NCI-H226 (cell line): ENCODE data around the gene RPL10A.
"Not testable (repeated sequence)": the region's sequence is repeated elsewhere in the genome, so short reads cannot be mapped to it uniquely, and the experiment has no call there.

Source experiments
- DNase-seq: peaks from one replicate; pipeline ENCODE4 v3.0.0-alpha.2; 2015

Gene RPL10A

DNA sequence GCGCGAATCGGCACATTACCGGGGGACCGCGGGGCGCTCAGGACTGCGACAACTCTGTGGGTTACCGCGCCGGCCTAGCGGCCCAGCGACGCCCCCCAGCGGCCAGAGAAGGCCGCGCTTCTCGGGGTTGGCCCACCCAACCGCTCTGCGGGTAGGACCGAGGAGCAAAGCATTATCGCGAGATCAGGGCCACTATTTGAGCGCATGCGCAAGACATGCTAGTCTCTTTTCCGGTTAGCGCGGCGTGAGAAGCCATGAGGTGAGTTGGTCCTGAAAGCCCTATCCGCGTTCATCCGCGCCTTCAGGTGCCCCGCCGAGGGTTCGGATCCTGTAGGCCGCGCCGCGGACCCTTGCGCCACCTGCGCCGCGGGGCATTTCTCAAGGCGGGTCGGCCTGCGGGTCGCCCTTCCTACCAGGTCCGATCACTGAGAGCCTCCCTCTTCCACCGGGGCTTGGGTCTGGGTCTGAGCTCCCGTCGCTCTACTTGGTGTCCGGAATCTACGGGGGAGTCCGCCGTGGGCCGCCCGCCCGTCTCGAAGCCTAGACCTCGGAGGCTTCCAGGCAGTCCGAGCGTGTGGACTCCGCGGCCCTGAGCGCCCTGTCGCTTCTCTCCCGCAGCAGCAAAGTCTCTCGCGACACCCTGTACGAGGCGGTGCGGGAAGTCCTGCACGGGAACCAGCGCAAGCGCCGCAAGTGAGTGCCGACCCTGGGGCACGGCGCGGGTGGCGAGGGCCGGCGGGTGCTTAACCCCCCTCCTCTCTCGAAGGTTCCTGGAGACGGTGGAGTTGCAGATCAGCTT, at the start of gene RPL10A:
Gene RPL10A (plus strand): TSS at position 221 of the 799 bp plus-strand sequence. CDS start 34 bp downstream, at position 255.
- DNase-seq: peak; percentile 89

DNA sequence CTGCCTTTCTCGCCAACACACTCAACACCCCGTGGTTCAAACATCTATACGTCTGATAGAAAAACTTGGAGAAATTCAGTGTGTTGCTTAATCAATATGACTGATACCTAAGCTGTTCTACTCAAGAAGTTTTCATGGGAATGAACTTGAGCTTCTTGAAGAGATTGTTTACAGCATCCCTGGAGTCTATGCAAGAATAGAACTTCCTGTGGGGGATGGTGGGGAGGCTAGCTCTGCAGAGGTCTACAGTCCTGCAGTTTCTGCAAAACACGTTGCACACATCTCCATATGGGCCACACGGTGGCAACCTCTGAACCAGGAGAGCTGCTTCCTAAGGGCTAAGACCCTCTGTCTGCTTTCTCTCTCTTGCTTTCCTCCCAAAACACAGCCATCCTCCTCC, 48.8 kb upstream of the RPL10A start:
- no peak for DNase-seq

DNA sequence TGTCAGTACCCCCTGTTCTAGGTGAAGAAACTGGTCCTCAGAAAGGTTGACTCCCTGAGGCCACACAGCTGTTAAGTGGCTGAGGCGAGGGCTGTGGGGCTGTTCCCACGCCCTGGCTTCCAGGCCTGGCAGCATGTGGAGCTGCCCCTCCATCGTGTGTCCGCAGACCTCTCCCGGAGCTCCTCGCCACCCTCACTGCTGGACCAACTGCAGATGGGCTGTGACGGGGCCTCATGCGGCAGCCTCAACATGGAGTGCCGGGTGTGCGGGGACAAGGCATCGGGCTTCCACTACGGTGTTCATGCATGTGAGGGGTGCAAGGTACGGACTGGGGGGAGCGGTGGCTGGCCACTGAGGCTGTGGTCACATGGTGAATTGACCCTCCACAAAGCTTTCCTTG, 48.2 kb upstream of the RPL10A start:
- no peak for DNase-seq

DNA sequence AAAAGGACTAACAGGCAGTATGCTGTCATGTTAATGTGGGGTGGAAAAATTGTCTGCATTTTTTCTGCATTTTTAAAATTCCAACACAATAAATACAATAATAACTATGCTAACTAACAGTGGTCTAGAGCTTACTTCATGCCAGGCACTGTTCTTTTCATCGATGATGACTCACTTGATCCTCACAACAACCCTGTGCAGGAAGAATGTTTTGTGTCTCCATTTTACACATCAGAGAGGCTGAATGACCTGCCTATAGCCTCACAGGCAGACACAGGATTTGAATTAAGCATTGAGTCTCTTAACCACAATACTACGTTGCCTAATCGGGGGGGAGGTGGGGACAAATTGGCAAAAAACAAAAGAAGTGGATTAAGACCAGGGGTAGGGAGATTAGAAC, 42.9 kb upstream of the RPL10A start:
- peak; percentile 79 for DNase-seq

DNA sequence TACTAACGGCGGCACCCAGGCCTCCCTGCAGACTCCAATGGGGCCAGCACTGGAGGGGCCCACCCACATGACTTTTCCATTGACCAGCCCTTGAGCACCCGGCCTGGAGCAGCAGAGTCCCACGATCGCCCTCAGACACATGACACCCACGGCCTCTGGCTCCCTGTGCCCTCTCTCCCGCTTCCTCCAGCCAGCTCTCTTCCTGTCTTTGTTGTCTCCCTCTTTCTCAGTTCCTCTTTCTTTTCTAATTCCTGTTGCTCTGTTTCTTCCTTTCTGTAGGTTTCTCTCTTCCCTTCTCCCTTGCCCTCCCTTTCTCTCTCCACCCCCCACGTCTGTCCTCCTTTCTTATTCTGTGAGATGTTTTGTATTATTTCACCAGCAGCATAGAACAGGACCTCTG, 42.1 kb upstream of the RPL10A start:
- DNase-seq: no peak

DNA sequence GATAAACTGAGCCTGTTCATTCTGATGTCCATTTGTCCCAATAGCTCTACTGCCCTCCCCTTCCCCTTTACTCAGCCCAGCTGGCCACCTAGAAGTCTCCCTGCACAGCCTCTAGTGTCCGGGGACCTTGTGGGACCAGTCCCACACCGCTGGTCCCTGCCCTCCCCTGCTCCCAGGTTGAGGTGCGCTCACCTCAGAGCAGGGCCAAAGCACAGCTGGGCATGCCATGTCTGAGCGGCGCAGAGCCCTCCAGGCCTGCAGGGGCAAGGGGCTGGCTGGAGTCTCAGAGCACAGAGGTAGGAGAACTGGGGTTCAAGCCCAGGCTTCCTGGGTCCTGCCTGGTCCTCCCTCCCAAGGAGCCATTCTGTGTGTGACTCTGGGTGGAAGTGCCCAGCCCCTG, 40.8 kb upstream of the RPL10A start:
- DNase-seq: no peak

DNA sequence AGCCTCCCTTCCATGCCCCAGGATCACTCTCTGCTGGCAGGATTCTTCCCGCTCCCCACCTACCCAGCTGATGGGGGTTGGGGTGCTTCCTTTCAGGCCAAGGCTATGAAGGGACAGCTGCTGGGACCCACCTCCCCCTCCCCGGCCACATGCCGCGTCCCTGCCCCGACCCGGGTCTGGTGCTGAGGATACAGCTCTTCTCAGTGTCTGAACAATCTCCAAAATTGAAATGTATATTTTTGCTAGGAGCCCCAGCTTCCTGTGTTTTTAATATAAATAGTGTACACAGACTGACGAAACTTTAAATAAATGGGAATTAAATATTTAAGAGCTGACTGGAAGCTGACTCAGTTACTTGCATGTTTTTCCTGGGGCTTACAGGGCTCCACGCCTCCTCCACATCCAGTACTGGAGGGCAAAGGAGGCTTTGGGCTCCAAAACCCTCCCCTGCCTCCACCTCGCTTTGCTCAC, 40.3 kb upstream of the RPL10A start:
- DNase-seq: peak; percentile 78

DNA sequence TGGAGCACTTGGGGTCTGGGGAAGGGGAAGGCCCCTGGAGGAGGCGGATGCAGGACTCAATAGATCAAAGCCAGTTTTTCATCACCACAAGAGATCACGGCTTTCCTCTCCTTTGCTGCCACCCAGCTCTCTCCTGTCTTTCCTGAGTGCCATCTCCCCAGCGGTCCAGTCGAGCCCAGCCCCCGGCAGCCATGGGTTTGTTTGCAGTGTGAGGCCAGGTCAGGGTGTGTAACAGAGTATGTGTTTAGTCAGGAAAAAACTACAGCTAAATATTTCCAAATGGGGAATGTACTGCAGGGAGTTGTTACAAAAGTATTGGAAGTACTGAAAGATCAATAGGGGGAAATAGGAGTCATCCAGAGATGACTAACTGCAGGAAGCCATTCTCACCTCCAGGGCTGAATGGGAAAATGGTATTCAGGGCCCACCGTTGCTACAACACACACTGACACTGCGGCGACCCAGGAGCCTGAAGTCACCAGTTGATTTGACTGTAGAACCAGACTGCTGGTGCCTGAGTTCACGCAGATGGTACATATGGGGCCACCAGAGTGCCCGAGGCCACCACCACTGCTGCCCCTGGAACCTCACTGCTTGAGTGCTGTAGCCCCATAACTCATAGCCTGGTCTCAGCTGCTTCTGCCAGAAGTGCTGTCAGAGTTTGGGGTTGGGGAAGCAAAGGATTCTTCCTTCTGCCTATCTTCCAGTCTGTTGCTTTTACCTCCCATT, 39.6 kb upstream of the RPL10A start:
- no peak for DNase-seq

DNA sequence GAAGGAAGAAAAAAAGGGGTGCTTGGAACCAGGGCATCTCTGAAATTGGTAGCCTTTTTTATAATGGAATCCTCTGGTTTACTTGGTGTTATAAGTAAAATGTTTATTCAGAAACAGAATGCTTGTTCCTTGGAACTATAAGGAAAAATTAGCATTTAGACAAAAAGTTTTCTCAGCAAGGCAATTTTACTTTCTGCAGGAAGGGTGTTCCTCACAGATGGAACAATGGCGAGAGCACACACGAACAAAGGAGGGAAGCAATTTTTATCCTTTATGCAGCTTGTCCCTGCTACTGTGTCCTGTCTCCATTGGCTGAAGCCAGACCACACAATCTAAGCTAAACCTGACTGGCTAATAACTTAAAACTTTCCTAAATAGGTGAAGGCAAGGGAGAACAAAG, 38.7 kb upstream of the RPL10A start:
- no peak for DNase-seq

DNA sequence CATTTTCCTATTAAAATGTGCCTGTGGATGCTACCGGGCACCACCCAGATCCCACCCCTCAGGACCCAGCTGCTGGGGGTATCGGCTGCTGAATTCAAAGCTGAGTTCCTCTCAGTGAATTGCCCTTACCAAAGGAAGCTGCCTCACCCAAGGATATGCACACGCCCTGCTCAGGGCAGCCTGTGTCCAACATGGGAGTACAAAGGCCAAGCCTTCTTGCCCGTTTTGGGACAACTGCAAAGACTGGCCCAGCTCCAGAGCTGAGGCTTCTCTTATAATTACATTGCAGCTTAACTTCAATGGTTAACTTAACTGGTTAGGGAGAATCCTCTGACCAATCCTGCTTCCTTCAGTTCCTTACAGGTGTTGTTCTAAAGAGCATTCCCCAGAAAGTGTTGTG, 35.9 kb upstream of the RPL10A start:
- no peak for DNase-seq

DNA sequence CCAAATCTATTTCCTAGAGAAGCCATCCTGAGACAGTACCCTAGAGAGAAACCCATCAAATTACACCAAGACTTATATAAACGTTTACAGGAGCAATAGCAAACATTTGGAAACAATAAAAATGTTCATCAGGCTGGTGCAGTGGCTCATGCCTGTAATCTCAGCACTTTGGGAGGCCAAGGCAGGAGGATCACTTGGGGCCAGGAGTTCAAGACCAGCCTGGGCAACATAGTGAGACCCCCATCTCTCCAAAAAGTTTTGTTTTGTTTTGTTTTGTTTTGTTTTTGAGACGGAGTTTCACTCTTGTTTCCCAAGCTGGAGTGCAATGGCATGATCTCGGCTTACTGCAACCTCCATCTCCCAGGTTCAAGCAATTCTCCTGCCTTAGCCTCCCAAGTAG, 35.5 kb upstream of the RPL10A start:
- DNase-seq: not testable (repeated sequence)

DNA sequence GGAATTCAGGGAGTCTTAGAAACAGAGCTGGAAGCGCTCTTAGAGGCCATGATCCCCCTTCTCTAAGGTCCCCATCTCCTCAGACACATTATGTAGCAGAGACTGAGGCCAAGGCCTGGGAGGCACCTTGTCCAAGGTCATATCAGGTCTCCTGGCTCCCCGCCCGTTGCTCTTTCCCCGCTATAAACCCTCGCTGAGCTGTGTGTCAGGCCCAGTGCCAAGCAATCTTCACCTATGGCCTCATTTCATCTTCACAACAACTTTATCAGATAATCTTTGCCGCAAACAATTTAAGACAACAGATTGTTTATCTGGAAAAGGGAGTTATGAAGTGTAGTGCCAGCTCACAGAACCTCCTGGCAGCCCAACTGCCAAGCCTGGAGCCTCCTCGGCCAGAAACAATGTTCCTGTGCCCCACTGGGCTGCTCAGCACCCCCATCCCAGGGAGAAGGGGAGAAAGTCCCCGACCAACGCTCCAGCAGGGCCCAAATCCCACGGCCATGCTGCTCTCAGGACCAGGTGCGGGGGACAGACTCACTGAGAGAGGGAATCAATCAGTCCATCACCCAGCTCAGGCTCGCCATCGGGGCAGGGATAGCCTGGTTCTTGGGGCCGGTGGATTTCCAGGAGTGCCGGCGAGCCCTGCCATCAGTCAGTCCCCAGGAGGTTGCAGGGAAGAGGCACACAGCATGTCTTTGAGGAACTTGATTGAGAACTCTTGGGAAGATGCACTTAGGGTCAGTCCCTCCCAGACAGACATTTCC, 32.9 kb upstream of the RPL10A start:
- no peak for DNase-seq

DNA sequence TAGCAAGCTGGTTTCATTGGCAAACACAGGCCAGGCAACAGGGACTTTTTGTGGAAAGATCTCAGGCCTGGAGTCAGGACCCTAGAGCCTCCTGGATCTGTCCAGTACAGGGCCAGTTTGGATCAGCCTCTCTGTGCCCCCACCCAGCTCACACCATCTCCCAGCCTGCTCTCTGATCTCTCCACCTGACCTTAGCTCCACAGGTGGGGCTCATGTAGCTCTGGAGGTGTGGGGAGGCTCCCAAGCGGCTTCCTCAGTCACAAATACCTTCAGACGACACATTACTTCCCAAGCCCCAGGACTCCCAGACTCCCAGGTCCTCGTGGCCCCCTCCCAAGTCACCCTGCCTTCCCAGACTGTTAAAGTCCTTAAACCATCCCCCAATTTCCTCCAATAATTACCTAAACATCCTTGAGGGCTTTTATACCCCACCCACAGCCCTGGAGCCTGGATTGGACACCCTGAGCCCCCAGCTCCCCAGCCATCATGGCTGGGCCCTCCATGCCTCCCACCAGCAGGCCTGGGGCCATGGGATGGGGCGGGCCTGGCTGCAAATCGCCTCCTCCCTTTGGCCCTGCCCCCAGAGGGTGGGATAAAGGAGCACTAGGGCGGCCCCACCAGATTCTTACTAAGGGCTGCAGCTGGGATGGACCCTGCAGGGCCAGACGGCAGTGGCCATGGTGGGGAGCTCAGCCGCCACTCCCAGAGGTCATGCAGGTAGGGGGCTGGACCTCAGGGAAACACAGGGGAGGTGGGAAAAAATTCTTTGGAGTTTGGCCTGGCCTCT, 31.9 kb upstream of the RPL10A start:
- no peak for DNase-seq

DNA sequence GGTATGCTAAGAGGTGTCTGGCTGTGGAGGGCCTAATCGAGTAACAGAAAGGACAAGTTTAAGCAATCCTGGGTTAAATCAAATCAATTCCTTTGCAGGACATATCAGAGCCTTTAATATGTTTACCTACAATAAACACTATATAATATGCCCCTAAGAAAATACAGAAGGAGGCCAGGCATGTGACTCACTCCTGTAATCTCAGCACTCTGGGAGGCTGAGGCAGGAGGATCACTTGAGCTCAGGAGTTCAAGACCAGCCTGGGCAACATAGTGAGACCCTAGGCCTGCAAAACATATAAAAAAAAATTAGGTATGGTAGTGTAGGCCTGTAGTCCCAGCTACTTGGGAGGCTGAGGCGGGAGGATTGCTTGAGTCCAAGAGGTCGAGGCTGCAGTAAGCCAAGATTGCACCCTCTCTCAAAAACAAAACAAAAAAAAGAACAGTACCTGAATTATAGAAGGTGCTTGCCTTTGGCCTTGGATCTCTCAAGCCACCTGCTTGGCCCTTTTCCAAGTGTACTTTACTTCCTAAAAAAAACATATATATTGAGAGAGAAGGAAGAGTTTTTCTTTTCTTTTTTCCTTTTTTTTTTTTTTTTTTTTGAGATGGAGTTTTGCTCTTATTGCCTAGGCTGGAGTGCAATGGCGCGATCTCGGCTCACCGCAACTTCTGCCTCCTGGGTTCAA, 29.7 kb upstream of the RPL10A start:
- DNase-seq: not testable (repeated sequence)

DNA sequence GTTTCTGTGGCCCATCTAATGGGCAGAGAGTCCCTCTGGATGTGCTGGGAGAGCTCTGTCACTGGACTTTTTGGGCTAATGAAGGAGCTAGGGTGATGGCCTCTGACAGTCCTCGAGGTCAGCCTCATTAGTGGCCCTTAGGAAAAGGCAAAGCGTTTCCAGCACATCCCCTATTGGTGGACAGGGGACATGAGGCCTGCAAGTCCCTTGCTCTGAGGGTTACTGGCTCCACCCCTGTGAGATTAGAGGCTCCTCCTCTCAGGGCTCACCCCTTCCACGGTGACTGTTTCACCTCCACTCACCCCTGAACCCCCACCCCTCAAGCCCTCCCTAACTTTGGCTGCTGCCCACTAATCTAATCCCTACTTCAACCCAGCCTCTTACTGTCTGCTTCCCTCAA, 28.9 kb upstream of the RPL10A start:
- no peak for DNase-seq

DNA sequence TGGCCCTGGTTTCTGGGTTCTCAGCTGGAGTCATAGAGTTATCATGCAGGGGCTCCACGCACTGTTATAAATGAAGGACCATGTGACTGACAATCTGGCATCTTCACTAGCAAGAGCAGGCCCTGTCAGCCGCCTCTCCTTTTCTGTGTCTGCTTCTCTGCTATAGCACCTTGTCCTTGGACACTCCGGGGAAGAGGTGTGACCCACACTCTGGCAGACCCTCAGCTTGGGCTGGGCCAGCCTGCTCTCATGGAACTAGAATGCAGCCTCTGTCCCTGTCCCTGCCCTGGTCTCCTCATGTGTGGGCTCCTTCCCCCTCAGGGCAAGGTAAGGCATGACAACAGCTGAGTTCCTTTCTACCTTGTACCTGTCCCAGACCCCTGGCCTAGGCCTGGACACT, 27.0 kb upstream of the RPL10A start:
- no peak for DNase-seq

DNA sequence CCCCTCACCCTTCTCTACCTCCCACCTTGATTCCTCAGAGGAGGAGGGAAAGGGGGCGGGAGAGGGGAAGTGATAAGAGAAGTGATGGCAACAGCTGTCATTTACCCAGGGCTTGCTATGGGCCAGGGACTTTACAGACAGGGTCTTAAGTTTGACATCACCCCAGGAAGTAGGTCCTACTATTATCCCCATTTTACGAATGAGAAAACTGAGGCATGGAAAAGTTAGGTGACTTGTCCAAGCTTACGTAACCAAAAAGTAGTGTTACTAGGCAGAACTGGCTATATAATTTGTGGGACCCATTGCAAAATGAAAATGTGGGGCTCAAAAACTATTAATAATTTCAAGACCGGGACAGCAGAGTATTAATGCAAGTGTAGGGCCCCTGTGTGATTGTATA, 26.6 kb upstream of the RPL10A start:
- DNase-seq: no peak

DNA sequence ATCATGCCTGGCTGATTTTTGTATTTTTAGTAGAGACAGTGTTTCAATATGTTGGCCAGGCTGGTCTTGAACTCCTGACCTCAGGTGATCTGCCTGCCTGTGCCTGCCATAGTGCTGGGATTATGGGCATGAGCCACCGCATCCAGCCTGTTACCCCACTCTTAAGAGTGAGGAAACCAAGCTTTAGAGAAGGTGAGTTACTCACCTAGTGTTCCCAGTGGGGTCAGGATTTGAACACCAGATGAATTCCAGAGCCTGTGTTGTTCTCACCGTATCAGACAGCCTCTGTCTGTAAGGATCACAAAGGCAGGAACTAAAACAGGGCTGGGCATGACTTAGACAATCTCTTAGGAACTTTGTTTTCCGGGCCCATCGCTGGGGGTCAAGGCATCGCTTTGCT, 25.5 kb upstream of the RPL10A start:
- no peak for DNase-seq

DNA sequence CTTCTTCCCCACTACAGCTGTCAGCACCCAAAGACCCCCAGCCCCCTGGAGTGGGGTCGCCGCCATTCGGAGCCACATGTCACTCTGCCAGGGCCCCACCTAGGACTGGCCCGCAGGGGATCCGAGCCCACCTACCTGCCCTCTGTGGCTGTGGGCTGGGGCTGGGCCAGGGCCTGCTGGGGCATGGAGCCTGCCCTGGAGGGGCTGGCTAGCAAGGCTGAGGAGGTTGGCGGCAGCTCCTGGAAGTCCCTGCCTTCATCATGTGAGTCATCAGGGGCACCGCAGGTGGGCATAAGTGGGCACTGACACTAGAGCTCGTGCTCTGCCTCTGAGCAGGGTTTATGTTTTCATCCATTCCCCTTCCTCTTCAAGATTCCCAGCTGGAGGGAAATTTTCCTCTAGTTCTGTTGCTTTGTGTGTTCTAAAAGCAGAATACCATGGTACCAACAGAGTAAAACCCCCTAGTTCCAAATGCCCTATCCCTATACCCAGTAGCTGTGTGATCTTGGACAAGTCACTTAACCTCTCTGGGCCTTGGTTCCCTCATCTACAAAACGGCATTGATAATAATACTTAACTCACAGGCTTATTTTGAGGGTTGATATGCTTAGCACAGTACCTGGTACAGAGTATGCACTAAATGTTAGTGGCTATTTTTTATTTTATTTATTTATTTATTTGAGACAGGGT, 24.7 kb upstream of the RPL10A start:
- DNase-seq: no peak

DNA sequence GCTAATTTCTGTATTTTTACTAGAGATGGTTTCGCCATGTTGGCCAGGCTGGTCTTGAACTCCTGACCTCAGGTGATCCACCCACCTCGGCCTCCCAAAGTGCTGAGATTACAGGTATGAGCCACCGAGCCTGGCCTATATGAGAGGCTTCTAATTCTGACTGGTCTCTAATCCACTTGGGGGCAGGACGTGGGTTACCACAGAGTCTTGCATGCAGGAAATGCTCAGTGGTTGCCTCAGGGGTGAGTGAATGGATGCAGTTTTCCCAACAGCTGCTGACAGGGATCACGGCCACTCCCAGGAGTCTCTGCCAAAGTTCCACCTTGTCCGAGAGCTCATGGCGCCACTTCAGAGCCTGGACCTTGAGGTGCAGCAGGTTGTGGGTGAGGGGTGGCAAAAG, 22.5 kb upstream of the RPL10A start:
- DNase-seq: peak; percentile 56

DNA sequence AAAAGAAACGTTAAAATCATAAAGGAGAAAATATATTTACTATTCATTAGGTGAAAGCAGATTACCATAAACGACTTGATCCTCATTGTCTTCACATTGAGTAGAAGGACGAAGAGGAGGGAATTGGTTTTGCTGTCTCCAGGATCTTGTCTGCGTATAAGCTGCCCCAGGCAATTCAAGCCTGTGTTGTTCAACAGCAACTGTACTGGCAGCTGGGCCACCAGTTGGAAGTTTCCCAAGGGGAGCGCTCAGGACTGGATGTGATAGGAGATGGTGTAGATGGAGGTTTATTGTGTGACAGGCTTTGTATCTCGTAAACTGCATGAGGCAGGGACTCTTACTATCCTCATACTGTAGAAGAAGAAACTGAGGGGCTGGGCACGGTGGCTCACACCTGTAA, 20.0 kb upstream of the RPL10A start:
- DNase-seq: no peak
